Astrocyte (in vitro differentiated cells and primary cell): ENCODE data around the gene PPA2. TPM values are rescaled to one million over a fixed set of nuclear protein-coding genes. Genes with fewer than 3 reads are reported as not detected.
"Not testable (repeated sequence)": the region's sequence is repeated elsewhere in the genome, so short reads cannot be mapped to it uniquely, and the experiment has no call there.

ENCODE experiments used
- DNase-seq: peaks from one replicate; pipeline ENCODE4 v3.0.0-alpha.2; 2010; ENCODE audit warnings: low read depth
- FAIRE-seq: peaks from 2 replicates; lab custom pipeline; 2011; peaks lifted over from hg19 to GRCh38; lab: Jason Lieb, UNC
- H2AFZ ChIP-seq: 2 replicates; pipeline ENCODE4 v1.6.0; 2012; ENCODE audit warnings: low read depth, low read length, inconsistent platforms
- H3K27ac ChIP-seq: 2 replicates; pipeline ENCODE4 v1.5.1; 2011; ENCODE audit warnings: low read depth, low read length, inconsistent platforms
- H3K27me3 ChIP-seq: 2 replicates; pipeline ENCODE4 v1.6.0; 2011; ENCODE audit warnings: low read length, inconsistent platforms; ENCODE audit not compliant: insufficient read depth
- H3K36me3 ChIP-seq: 2 replicates; pipeline ENCODE4 v1.5.1; 2011; ENCODE audit warnings: low read length, inconsistent platforms; ENCODE audit not compliant: insufficient read depth
- H3K4me1 ChIP-seq: 2 replicates; pipeline ENCODE4 v1.5.1; 2011; ENCODE audit warnings: low read length, inconsistent platforms; ENCODE audit not compliant: insufficient read depth
- H3K4me2 ChIP-seq: 2 replicates; pipeline ENCODE4 v1.6.0; 2012; ENCODE audit warnings: low read length, inconsistent platforms
- H3K4me3 ChIP-seq: 2 replicates; pipeline ENCODE4 v1.5.1; 2011; ENCODE audit warnings: low read depth, mild to moderate bottlenecking, low read length, inconsistent platforms; ENCODE audit not compliant: insufficient read depth
- H3K79me2 ChIP-seq: 2 replicates; pipeline ENCODE4 v1.6.0; 2012; ENCODE audit warnings: mild to moderate bottlenecking, low read length, inconsistent platforms; ENCODE audit not compliant: insufficient read depth
- H3K9ac ChIP-seq: 2 replicates; pipeline ENCODE4 v1.6.0; 2012; ENCODE audit warnings: mild to moderate bottlenecking, low read length, inconsistent platforms
- H3K9me3 ChIP-seq: 2 replicates; pipeline ENCODE4 v1.5.1; 2012; ENCODE audit warnings: low read depth, mild to moderate bottlenecking, low read length, inconsistent platforms; ENCODE audit not compliant: insufficient read depth
- H4K20me1 ChIP-seq: 2 replicates; pipeline ENCODE4 v1.6.0; 2012; ENCODE audit warnings: low read length, inconsistent platforms; ENCODE audit not compliant: insufficient read depth
- H3K27ac Mint-ChIP-seq: one replicate; pipeline ENCODE4 v1.8.0; 2021; ENCODE audit warnings: mild to moderate bottlenecking, mixed read lengths; ENCODE audit not compliant: unreplicated experiment
- H3K27me3 Mint-ChIP-seq: one replicate; pipeline ENCODE4 v1.8.0; 2021; ENCODE audit warnings: low read depth, mixed read lengths; ENCODE audit not compliant: unreplicated experiment
- H3K36me3 Mint-ChIP-seq: one replicate; pipeline ENCODE4 v1.8.0; 2021; ENCODE audit warnings: low read depth, mixed read lengths; ENCODE audit not compliant: unreplicated experiment
- H3K4me1 Mint-ChIP-seq: one replicate; pipeline ENCODE4 v1.8.0; 2021; ENCODE audit warnings: low read depth, mixed read lengths; ENCODE audit not compliant: unreplicated experiment
- H3K4me3 Mint-ChIP-seq: one replicate; pipeline ENCODE4 v1.8.0; 2021; ENCODE audit warnings: mild to moderate bottlenecking, moderate library complexity, mixed read lengths; ENCODE audit not compliant: unreplicated experiment
- H3K9me3 Mint-ChIP-seq: one replicate; pipeline ENCODE4 v1.8.0; 2021; ENCODE audit warnings: mild to moderate bottlenecking, mixed read lengths; ENCODE audit not compliant: unreplicated experiment
- CTCF ChIP-seq: IDR thresholded peaks from 2 replicates; pipeline ENCODE4 v1.5.1; 2011; ENCODE audit warnings: low read depth, mild to moderate bottlenecking, inconsistent platforms, low read length, moderate library complexity; ENCODE audit not compliant: insufficient read depth
- EZH2 ChIP-seq: IDR thresholded peaks from 2 replicates; pipeline ENCODE4 v1.6.1; 2012; ENCODE audit warnings: mild to moderate bottlenecking, low read length, inconsistent platforms; ENCODE audit not compliant: insufficient read depth
- total RNA-seq: library from RNA; stranded (reverse); gene quantifications from 2 replicates; pipeline ENCODE4 v1.2.1, GENCODE V29; 2021

PPA2 gene
- total RNA-seq, 1 donor from 2014 or later = 52.3 TPM

GRCh38 chr4:105460306-105460705 lies 13.6 kb downstream of the PPA2 start:
- no peak overlapping the region for H3K27ac ChIP-seq
- Mint-ChIP-seq H3K9me3 (peaks cover 5% of the 10 kb centered on the region), H3K36me3 (peaks cover 21% of the 10 kb centered on the region), H3K4me1 (peaks cover 3% of the 10 kb centered on the region), H3K4me3 (no peak overlapping the region), H3K27ac (no peak overlapping the region), H3K27me3 (no peaks in the 10 kb centered on the region)
- H3K4me2 ChIP-seq = no peak overlapping the region
- no peak overlapping the region for H3K4me3 ChIP-seq
- no peaks in the 10 kb centered on the region for H3K4me1 ChIP-seq
- DNase-seq (no peak), FAIRE-seq (no peak)
- no peak overlapping the region for H3K9ac ChIP-seq
- H2AFZ ChIP-seq = no peak overlapping the region
- no peaks in the 10 kb centered on the region for H3K27me3 ChIP-seq
- H3K79me2 ChIP-seq = peaks cover 38% of the 10 kb centered on the region
- H3K36me3 ChIP-seq = no peaks in the 10 kb centered on the region
- no peak for TF ChIP-seq CTCF
- no peak for TF ChIP-seq EZH2
- H3K9me3 ChIP-seq = no peaks in the 10 kb centered on the region
- peaks cover 4% of the 10 kb centered on the region for H4K20me1 ChIP-seq

GRCh38 chr4:105458541-105458940 lies 15.3 kb downstream of the PPA2 start:
- H4K20me1 ChIP-seq, H3K9me3 ChIP-seq, H3K4me1 ChIP-seq, H3K4me2 ChIP-seq, H2AFZ ChIP-seq, FAIRE-seq, H3K27me3 Mint-ChIP-seq, H3K4me1 Mint-ChIP-seq, H3K9me3 Mint-ChIP-seq, H3K9ac ChIP-seq, H3K4me3 ChIP-seq, H3K27me3 ChIP-seq, H3K4me3 Mint-ChIP-seq, H3K27ac Mint-ChIP-seq, DNase-seq, H3K27ac ChIP-seq, H3K36me3 ChIP-seq: not testable (repeated sequence)
- peaks cover 16% of the 10 kb centered on the region for H3K36me3 Mint-ChIP-seq
- H3K79me2 ChIP-seq = peaks cover 33% of the 10 kb centered on the region

GRCh38 chr4:105458001-105458400 lies 15.9 kb downstream of the PPA2 start:
- Histone ChIP-seq H3K27ac (no peak overlapping the region), H3K27me3 (no peaks in the 10 kb centered on the region), H3K4me2 (no peak overlapping the region), H3K4me1 (no peaks in the 10 kb centered on the region), H3K36me3 (no peaks in the 10 kb centered on the region), H4K20me1 (peaks cover 4% of the 10 kb centered on the region), H3K9me3 (no peaks in the 10 kb centered on the region), H3K9ac (no peak overlapping the region), H2AFZ (no peak overlapping the region), H3K79me2 (peaks cover 30% of the 10 kb centered on the region), H3K4me3 (no peak overlapping the region)
- H3K27ac Mint-ChIP-seq = no peak overlapping the region
- H3K27me3 Mint-ChIP-seq = no peaks in the 10 kb centered on the region
- DNase-seq = peak; percentile 25
- peaks cover 13% of the 10 kb centered on the region for H3K36me3 Mint-ChIP-seq
- peaks cover under 1% of the 10 kb centered on the region for H3K9me3 Mint-ChIP-seq
- no peak for FAIRE-seq
- no peak overlapping the region for H3K4me3 Mint-ChIP-seq
- TF ChIP-seq CTCF (no peak), EZH2 (no peak)
- H3K4me1 Mint-ChIP-seq = peaks cover 3% of the 10 kb centered on the region
